GM21576 (cell line): ENCODE measurements around the gene ATAD3B.
"Not testable (repeated sequence)": the region's sequence is repeated elsewhere in the genome, so short reads cannot be mapped to it uniquely, and the experiment has no call there.

Source experiments
- ATAC-seq: cut with Tn5 transposase; IDR thresholded peaks from one replicate; pipeline ENCODE4 v1.9.1; 2021; ENCODE audit warnings: mild to moderate bottlenecking, moderate library complexity; ENCODE audit not compliant: unreplicated experiment

ATAD3B gene

GRCh38 chr1:1450616-1451015, 20.9 kb upstream of the ATAD3B start:
- ATAC-seq, result not testable (repeated sequence)

- no peak for ATAC-seq
Observed at GRCh38 chr1:1451696-1452364, 19.7 kb upstream of the ATAD3B start.

GRCh38 chr1:1452365-1452739, 19.2 kb upstream of the ATAD3B start:
- not testable (repeated sequence) for ATAC-seq

GRCh38 chr1:1452882-1453281, 18.7 kb upstream of the ATAD3B start:
- no peak for ATAC-seq

- ATAC-seq, result not testable (repeated sequence)
Observed at GRCh38 chr1:1454286-1455056, 17.1 kb upstream of the ATAD3B start.

GRCh38 chr1:1455366-1455884, 16.1 kb upstream of the ATAD3B start:
- ATAC-seq, result no peak

- not testable (repeated sequence) for ATAC-seq
Observed at GRCh38 chr1:1455934-1456333, 15.6 kb upstream of the ATAD3B start.

GRCh38 chr1:1456683-1457255, 14.8 kb upstream of the ATAD3B start:
- not testable (repeated sequence) for ATAC-seq

- not testable (repeated sequence) for ATAC-seq
Observed at GRCh38 chr1:1459156-1459555, 12.4 kb upstream of the ATAD3B start.

- ATAC-seq, result not testable (repeated sequence)
Observed at GRCh38 chr1:1459711-1460110, 11.9 kb upstream of the ATAD3B start.

GRCh38 chr1:1460540-1461130, 10.9 kb upstream of the ATAD3B start:
- ATAC-seq, result no peak

- no peak for ATAC-seq
Observed at GRCh38 chr1:1461721-1462317, 9.7 kb upstream of the ATAD3B start.

- no peak for ATAC-seq
Observed at GRCh38 chr1:1462318-1462966, 9.1 kb upstream of the ATAD3B start.

GRCh38 chr1:1463312-1463711, 8.3 kb upstream of the ATAD3B start:
- no peak for ATAC-seq

- not testable (repeated sequence) for ATAC-seq
Observed at GRCh38 chr1:1468196-1468985, 3.2 kb upstream of the ATAD3B start.

- no peak for ATAC-seq
Observed at GRCh38 chr1:1470626-1471388, 758 bp upstream of the ATAD3B start.

- peak; percentile 19 for ATAC-seq
Observed at GRCh38 chr1:1472053-1472876, 700 bp downstream of the ATAD3B start.

- not testable (repeated sequence) for ATAC-seq
Observed at GRCh38 chr1:1476011-1476410, 4.4 kb downstream of the ATAD3B start.
